Glutamatergic neuron (in vitro differentiated cells): Measurements from ENCODE around the gene NDUFV3. TPM values are rescaled to one million over a fixed set of nuclear protein-coding genes. Genes with fewer than 3 reads are reported as not detected.
"Not testable (repeated sequence)": the region's sequence is repeated elsewhere in the genome, so short reads cannot be mapped to it uniquely, and the experiment has no call there.

ENCODE experiments used
- DNase-seq: peaks from one replicate; pipeline ENCODE4 v3.0.0; 2022
- H3K27ac Mint-ChIP-seq: one replicate; pipeline ENCODE4 v1.8.0; 2020; ENCODE audit warnings: mild to moderate bottlenecking, mixed read lengths, inconsistent platforms; ENCODE audit not compliant: unreplicated experiment
- H3K27me3 Mint-ChIP-seq: one replicate; pipeline ENCODE4 v1.8.0; 2020; ENCODE audit warnings: mild to moderate bottlenecking, moderate library complexity, mixed read lengths, inconsistent platforms; ENCODE audit not compliant: unreplicated experiment
- H3K36me3 Mint-ChIP-seq: one replicate; pipeline ENCODE4 v1.8.0; 2020; ENCODE audit warnings: mild to moderate bottlenecking, mixed read lengths, inconsistent platforms; ENCODE audit not compliant: unreplicated experiment
- H3K4me1 Mint-ChIP-seq: one replicate; pipeline ENCODE4 v1.8.0; 2020; ENCODE audit warnings: mild to moderate bottlenecking, low read depth, mixed read lengths, inconsistent platforms; ENCODE audit not compliant: unreplicated experiment
- H3K4me3 Mint-ChIP-seq: one replicate; pipeline ENCODE4 v1.8.0; 2020; ENCODE audit warnings: mild to moderate bottlenecking, mixed read lengths, inconsistent platforms; ENCODE audit not compliant: unreplicated experiment
- H3K9me3 Mint-ChIP-seq: one replicate; pipeline ENCODE4 v1.8.0; 2020; ENCODE audit warnings: mild to moderate bottlenecking, moderate library complexity, mixed read lengths, inconsistent platforms; ENCODE audit not compliant: unreplicated experiment
- CTCF ChIP-seq: fragments of 200-600 bp; sonication (generic); IDR thresholded peaks from one replicate; pipeline ENCODE4 v1.5.0; 2021; ENCODE audit not compliant: partially characterized antibody, unreplicated experiment
- total RNA-seq: library from RNA; stranded (reverse); fragmentation: NEBNext Ultra II Directional; extraction: Animal tissue kit (Norgen Biotek cat#: 25700); gene quantifications from one replicate; pipeline ENCODE4 v1.2.1, GENCODE V29; 2021; ENCODE audit not compliant: unreplicated experiment

Gene NDUFV3
- total RNA-seq, 1 donor from 2014 or later, result 33.9 TPM

- Mint-ChIP-seq H3K9me3 (peaks cover 5% of the 10 kb centered on the region), H3K27ac (no peak overlapping the region), H3K4me1 (peaks cover 3% of the 10 kb centered on the region), H3K36me3 (peaks cover 5% of the 10 kb centered on the region), H3K27me3 (no peaks in the 10 kb centered on the region), H3K4me3 (no peak overlapping the region)
- TF ChIP-seq CTCF, result no peak
- no peak for DNase-seq
Observed at GRCh38 chr21:42941696-42942085, 48.6 kb downstream of the NDUFV3 start.

DNA sequence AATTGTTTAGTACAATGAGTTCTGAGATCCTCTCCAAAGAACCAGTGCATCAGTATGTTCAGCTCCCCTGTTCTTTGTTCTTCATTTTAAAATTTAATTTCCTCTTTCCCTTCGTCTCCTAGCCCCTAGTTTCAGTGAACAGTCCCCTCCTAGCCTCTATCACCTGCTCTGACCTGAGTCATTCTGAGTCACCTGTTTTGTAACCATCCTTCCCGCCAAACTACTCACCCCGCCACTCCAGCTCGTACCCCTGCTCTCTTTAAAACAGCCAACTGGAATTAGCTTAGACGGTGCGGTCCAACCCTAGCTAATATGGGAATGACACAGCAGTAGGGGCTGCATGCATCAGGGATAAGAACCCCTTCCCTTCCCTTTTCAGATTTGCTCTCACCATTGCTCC lies 49.1 kb downstream of the NDUFV3 start:
- Mint-ChIP-seq H3K9me3 (peaks cover 5% of the 10 kb centered on the region), H3K4me1 (peaks cover 2% of the 10 kb centered on the region), H3K27ac (no peak overlapping the region), H3K36me3 (peaks cover 5% of the 10 kb centered on the region), H3K4me3 (no peak overlapping the region), H3K27me3 (no peaks in the 10 kb centered on the region)
- TF ChIP-seq CTCF, result no peak
- no peak for DNase-seq

DNA sequence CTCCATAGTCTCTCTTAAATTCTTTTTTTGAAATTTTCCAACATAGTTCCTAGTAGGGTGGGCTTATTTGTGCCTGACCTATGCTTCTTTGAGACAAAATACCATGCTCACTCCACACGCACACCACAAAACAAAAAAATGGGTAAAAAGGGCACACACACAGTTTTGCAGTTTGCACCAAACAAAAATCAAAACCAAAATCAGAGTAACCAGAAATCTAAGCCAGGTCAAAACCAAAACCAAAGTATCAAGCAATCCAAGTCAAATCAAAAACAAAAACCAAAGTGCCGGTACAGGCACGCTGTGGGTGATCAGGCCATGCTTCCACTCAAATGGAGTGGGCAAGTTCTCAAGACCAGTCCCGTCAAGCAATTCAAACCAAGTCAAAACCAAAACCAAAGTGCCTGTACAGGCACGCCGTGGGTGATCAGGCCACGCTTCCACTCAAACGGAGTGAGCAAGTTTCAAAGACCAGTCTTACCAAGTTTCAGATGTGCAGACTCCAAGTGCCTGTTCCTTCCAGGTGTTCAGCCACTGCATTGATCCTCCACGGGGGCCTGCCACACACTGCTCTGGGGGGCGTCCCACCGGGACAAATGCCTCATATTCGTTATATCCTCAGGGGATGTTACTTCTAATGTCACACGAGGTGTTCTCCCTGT lies 56.1 kb downstream of the NDUFV3 start:
- not testable (repeated sequence) for H3K27me3 Mint-ChIP-seq, DNase-seq, H3K27ac Mint-ChIP-seq, H3K9me3 Mint-ChIP-seq, H3K4me3 Mint-ChIP-seq, H3K4me1 Mint-ChIP-seq
- peaks cover 11% of the 10 kb centered on the region for H3K36me3 Mint-ChIP-seq

DNA sequence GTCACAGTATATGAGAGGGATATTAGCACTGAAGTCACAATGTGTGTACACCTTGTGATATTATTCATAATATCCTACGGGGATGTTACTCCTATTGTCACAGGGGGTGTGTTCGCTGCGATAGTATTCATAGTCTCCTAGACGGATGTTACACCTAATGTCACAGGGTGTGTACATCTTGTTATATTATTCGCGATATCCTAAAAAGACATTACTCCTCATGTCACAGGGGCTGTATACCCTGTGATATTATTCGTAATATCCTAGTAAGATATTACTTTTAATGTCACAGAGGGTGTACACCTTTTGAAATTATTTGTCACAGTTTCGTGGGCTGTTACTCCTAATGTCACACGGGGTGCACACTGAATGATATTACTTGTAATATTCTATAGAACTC lies 58.1 kb downstream of the NDUFV3 start:
- not testable (repeated sequence) for H3K4me3 Mint-ChIP-seq, H3K9me3 Mint-ChIP-seq, DNase-seq, H3K4me1 Mint-ChIP-seq, H3K27me3 Mint-ChIP-seq, H3K27ac Mint-ChIP-seq
- peaks cover 11% of the 10 kb centered on the region for H3K36me3 Mint-ChIP-seq

GRCh38 chr21:42956824-42957630 lies 63.9 kb downstream of the NDUFV3 start:
- Mint-ChIP-seq H3K36me3 (no peaks in the 10 kb centered on the region), H3K27me3 (peaks cover 6% of the 10 kb centered on the region), H3K9me3 (peaks cover 7% of the 10 kb centered on the region), H3K4me1 (no peaks in the 10 kb centered on the region), H3K4me3 (no peak overlapping the region), H3K27ac (no peak overlapping the region)
- TF ChIP-seq CTCF, result no peak
- DNase-seq, result no peak

DNA sequence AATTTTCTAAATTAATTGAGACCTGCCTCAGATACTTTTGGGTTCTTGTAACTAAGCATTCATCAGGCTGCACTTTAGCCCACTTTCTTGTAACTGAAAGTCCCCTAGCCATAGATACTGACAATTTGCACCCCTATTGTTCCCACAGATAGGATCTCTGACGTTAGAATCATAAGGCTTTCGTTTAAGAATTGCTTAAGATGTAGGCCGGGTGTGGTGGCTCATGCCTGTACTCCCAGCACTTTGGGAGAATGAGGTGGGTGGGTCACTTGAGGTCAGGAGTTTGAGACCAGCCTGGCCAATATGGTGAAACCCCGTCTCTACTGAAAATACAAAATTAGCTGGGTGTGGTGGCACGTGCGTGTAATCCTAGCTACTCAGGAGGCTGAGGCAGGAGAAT lies 65.0 kb downstream of the NDUFV3 start:
- not testable (repeated sequence) for H3K9me3 Mint-ChIP-seq, H3K4me1 Mint-ChIP-seq, H3K36me3 Mint-ChIP-seq, H3K4me3 Mint-ChIP-seq, H3K27ac Mint-ChIP-seq, DNase-seq, H3K27me3 Mint-ChIP-seq
